ENCODE results near the gene TOR3A.

GRCh38 chr1:179144626-179145025, 62.8 kb downstream of the TOR3A start:
- no peak for TF ChIP-seq CTCF (IDR thresholded peaks at IDR 0.05; ENCODE audit: insufficient read depth, low read depth, low read length)
- TF ChIP-seq EZH2 (IDR thresholded peaks at IDR 0.05; ENCODE audit: insufficient read depth, low read length), result no peak
